KOPT-K1 (cell line): ENCODE results near the gene HLA-DMB.

Experiments
- H3K27ac ChIP-seq: fragments of 200-600 bp; sonication (generic); 2 replicates; pipeline ENCODE4 v1.5.1; 2016; ENCODE audit warnings: antibody characterized with exemption, mild to moderate bottlenecking, low read depth, low read length; ENCODE audit not compliant: poor library complexity, severe bottlenecking
- H3K36me3 ChIP-seq: fragments of 200-600 bp; sonication (generic); 2 replicates; pipeline ENCODE4 v1.5.1; 2017; ENCODE audit warnings: antibody characterized with exemption, mild to moderate bottlenecking, low read length, moderate library complexity; ENCODE audit not compliant: insufficient read depth
- H3K9me3 ChIP-seq: fragments of 200-600 bp; sonication (generic); 2 replicates; pipeline ENCODE4 v1.5.1; 2017; ENCODE audit warnings: antibody characterized with exemption, low read length, mild to moderate bottlenecking; ENCODE audit not compliant: insufficient read depth, poor library complexity, severe bottlenecking

HLA-DMB gene

DNA sequence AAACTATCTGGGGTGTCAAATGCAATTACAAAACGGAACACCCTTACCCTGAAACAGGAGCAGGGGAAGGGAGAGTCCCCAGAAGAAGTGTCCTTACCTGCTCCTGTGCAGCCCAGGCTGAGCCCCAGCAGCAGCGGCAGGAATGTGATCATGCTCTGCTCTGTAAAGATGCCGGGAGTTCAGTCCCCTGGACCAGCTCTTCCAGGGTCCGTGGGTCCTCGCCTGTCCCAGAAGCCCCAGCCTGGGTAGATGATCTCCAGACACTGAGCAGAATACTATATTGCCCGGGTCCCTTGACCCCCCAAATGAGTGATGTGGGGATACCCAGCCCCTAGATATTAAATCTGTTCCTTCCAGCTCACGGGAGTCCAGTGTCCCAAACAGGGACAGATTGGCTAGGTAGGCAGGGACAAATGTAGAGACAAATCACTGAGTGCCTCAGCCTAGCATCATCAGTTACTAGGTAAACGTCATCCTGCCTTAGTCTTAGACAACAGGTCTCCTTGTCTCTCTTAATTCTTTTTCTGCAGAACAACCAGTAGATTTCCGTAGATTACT, at the start of gene HLA-DMB:
Gene HLA-DMB, minus strand, starts transcription at position 373 of the 558 bp plus-strand sequence. Its CDS starts 221 bp downstream, at position 152.
- no peak within 1 kb of the TSS for H3K27ac ChIP-seq
- no peaks in the 10 kb centered on the region for H3K9me3 ChIP-seq
- H3K36me3 ChIP-seq, result no peaks in the 10 kb centered on the region

DNA sequence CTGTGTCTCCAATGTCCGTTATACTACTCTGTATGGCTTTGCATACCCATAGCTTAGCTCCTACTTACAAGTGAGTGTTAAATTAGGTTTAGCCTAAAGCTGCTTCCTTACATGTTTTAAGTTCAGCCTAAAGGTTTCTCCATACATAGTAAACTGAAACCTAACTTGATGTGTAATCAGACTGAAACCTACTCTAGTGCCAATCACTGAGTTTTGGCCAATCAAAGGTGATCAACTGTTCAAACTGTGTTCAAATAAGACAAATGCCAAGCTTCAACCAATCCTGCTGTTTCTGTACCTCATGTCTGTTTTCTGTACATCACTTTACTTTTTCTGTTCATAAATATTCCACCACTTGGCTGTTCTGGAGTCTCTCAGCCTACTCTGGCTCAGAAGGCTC, 48.5 kb upstream of the HLA-DMB start:
- Histone ChIP-seq H3K27ac (no peak overlapping the region), H3K9me3 (no peaks in the 10 kb centered on the region), H3K36me3 (no peaks in the 10 kb centered on the region)

GRCh38 chr6:32984622-32985389, 44.0 kb upstream of the HLA-DMB start:
- peaks cover 40% of the 10 kb centered on the region for H3K36me3 ChIP-seq
- H3K9me3 ChIP-seq, result no peaks in the 10 kb centered on the region
- no peak overlapping the region for H3K27ac ChIP-seq

- Histone ChIP-seq H3K9me3 (no peaks in the 10 kb centered on the region), H3K36me3 (peaks cover 47% of the 10 kb centered on the region), H3K27ac (no peak overlapping the region)
Measured at GRCh38 chr6:32983964-32984621, 43.3 kb upstream of the HLA-DMB start.

GRCh38 chr6:32983493-32983848, 42.6 kb upstream of the HLA-DMB start:
- H3K27ac ChIP-seq, result no peak overlapping the region
- peaks cover 53% of the 10 kb centered on the region for H3K36me3 ChIP-seq
- H3K9me3 ChIP-seq, result no peaks in the 10 kb centered on the region

DNA sequence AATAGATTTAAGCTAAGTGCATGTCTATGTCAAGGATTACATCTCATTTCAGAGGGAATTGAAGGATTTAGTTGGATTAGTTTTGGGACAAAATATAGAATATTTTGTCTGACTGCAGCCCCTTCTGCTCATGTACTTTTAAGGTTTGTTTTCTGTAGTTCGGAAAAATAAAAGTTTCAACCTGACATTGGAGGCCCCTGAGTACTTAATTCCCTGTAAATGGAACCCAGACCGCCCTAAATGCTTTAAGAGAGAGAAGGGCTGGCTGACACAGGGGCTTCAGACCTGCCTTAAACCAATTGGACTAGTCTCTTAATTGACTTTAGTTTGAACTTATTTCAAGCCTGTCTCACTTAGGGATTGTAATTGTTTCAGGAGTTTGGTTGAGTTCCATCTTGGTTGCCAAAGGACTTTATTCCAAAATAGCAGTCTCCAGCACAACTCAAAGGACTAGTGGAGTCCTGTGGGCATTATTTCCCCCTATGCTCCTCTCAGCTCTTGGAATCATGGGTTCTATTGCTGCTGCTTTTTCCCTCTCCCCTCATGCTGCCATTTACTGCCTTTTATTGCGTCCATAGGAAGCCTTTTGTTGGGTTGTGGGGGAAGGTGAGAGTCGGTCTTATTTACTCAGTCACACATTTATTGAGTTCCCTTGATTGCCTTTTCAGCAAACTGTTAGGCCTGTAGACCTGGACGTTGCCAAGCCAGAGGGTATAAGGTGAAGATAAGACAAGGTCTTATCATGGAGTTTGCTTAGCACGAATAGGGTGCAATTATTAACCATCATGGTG, 42.1 kb upstream of the HLA-DMB start:
- Histone ChIP-seq H3K9me3 (no peaks in the 10 kb centered on the region), H3K36me3 (peaks cover 59% of the 10 kb centered on the region), H3K27ac (no peak overlapping the region)

GRCh38 chr6:32982084-32982701, 41.4 kb upstream of the HLA-DMB start:
- Histone ChIP-seq H3K9me3 (no peaks in the 10 kb centered on the region), H3K27ac (no peak overlapping the region), H3K36me3 (peaks cover 66% of the 10 kb centered on the region)

DNA sequence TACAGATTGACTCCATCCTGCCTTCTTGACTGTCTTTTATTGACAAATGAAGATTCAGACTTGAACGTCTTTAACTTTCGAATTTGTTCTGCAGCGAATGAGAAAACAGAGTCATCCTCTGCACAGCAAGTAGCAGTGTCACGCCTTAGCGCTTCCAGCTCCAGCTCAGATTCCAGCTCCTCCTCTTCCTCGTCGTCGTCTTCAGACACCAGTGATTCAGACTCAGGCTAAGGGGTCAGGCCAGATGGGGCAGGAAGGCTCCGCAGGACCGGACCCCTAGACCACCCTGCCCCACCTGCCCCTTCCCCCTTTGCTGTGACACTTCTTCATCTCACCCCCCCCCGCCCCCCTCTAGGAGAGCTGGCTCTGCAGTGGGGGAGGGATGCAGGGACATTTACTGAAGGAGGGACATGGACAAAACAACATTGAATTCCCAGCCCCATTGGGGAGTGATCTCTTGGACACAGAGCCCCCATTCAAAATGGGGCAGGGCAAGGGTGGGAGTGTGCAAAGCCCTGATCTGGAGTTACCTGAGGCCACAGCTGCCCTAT, 39.7 kb upstream of the HLA-DMB start:
- H3K9me3 ChIP-seq, result no peaks in the 10 kb centered on the region
- no peak overlapping the region for H3K27ac ChIP-seq
- H3K36me3 ChIP-seq, result peaks cover 82% of the 10 kb centered on the region

- no peaks in the 10 kb centered on the region for H3K9me3 ChIP-seq
- H3K27ac ChIP-seq, result no peak overlapping the region
Measured at GRCh38 chr6:32979720-32980487, 39.1 kb upstream of the HLA-DMB start.

DNA sequence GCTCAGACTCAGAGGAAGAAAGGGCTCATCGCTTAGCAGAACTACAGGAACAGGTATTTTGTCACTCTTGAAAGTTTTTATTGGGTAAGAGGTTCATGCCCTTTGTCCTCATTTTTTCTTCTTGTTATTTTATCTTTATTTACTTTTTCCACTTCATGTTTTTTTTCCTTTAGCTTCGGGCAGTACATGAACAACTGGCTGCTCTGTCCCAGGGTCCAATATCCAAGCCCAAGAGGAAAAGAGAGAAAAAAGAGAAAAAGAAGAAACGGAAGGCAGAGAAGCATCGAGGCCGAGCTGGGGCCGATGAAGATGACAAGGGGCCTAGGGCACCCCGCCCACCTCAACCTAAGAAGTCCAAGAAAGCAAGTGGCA, 37.1 kb upstream of the HLA-DMB start:
- peaks cover 100% of the 10 kb centered on the region for H3K36me3 ChIP-seq
- H3K27ac ChIP-seq, result no peak overlapping the region
- H3K9me3 ChIP-seq, result no peaks in the 10 kb centered on the region

More at GRCh38 chr6:32979720-32980487, 39.1 kb upstream of the HLA-DMB start:
- H3K36me3 ChIP-seq, result peaks cover 89% of the 10 kb centered on the region

DNA sequence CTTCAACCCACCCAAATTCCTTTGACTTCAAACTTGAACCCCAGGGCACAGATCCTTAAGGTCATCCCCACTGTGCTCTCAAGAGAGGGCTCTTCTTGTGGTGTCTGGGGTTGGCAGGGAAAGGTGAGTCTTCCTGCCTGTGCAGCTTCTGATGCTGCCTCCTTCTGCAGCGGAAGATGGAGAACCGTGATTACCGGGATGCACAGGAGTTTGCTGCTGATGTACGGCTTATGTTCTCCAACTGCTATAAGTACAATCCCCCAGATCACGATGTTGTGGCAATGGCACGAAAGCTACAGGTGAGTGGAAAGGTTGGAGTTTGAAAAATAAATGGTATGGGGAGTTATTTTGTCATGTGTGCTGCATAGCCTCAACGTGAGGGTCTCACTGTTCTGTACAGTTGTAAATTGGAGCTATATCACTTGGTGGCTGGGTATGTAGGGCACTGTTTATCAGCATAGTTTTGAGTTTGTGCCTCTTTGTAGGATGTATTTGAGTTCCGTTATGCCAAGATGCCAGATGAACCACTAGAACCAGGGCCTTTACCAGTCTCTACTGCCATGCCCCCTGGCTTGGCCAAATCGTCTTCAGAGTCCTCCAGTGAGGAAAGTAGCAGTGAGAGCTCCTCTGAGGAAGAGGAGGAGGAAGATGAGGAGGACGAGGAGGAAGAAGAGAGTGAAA, 36.6 kb upstream of the HLA-DMB start:
- Histone ChIP-seq H3K36me3 (peaks cover 100% of the 10 kb centered on the region), H3K9me3 (no peaks in the 10 kb centered on the region), H3K27ac (no peak overlapping the region)

DNA sequence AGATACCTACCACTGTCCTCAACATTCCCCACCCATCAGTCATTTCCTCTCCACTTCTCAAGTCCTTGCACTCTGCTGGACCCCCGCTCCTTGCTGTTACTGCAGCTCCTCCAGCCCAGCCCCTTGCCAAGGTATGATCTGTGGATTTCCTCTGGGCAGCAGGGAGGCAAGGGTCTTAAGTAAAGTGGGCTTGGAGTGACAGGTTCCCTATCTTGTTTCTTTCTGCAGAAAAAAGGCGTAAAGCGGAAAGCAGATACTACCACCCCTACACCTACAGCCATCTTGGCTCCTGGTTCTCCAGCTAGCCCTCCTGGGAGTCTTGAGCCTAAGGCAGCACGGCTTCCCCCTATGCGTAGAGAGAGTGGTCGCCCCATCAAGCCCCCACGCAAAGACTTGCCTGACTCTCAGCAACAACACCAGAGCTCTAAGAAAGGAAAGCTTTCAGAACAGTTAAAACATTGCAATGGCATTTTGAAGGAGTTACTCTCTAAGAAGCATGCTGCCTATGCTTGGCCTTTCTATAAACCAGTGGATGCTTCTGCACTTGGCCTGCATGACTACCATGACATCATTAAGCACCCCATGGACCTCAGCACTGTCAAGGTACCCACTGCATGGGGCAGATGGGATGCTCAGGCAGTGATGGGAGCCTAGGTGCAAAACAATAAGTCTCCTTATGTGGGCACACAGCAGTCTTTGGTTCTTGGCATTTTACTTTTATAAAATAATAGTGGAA, 35.7 kb upstream of the HLA-DMB start:
- Histone ChIP-seq H3K36me3 (peaks cover 94% of the 10 kb centered on the region), H3K9me3 (no peaks in the 10 kb centered on the region), H3K27ac (no peak overlapping the region)

GRCh38 chr6:32975886-32976285, 35.1 kb upstream of the HLA-DMB start:
- H3K9me3 ChIP-seq, result no peaks in the 10 kb centered on the region
- H3K36me3 ChIP-seq, result peaks cover 92% of the 10 kb centered on the region
- no peak overlapping the region for H3K27ac ChIP-seq
